Stimulated activated CD4-positive, alpha-beta T cell treated with anti-CD3 and anti-CD28 coated beads, Interleukin-4, amount 100 ng/mL, for 4 hours (primary cell): Measurements from ENCODE around the gene ZMIZ1.

ENCODE experiments used
- DNase-seq, 2 experiments: peaks; one replicate each; pipeline ENCODE4 v3.0.0-alpha.2; 2020

Gene ZMIZ1

GRCh38 chr10:79349072-79349491, 280.3 kb downstream of the ZMIZ1 start:
- DNase-seq, result no peak

DNA sequence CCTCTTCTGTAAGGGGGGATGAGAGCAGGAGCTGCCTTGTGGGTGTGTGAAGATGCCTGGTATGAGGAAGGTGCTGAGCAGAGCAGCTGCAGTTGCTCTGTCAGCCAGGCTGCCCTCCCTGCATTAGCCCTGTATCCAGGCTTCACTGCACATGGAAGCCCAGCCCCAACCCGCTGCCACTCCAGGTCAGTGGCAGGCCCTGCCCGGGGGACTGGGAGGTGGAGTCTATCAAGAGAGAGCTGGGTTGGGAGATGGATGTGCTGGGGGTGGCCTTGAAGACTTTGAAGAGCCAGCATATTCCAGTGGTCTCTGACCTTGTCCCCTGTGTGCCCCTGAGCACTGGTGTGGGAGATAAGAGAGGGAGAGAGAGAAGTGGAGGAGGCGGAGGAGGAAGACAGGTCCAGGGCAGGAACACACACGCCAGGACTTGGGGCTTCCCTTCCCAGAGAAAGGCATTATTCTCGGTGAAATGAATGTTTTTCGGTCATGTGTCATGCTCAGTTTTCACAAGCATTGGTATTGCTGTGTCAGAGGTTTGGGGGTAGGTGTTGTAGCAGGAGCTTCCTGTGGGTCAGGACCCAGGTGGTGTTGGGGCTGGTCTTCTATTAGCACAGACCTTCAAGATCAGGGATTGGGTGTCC, 281.1 kb downstream of the ZMIZ1 start:
- no peak for DNase-seq

DNA sequence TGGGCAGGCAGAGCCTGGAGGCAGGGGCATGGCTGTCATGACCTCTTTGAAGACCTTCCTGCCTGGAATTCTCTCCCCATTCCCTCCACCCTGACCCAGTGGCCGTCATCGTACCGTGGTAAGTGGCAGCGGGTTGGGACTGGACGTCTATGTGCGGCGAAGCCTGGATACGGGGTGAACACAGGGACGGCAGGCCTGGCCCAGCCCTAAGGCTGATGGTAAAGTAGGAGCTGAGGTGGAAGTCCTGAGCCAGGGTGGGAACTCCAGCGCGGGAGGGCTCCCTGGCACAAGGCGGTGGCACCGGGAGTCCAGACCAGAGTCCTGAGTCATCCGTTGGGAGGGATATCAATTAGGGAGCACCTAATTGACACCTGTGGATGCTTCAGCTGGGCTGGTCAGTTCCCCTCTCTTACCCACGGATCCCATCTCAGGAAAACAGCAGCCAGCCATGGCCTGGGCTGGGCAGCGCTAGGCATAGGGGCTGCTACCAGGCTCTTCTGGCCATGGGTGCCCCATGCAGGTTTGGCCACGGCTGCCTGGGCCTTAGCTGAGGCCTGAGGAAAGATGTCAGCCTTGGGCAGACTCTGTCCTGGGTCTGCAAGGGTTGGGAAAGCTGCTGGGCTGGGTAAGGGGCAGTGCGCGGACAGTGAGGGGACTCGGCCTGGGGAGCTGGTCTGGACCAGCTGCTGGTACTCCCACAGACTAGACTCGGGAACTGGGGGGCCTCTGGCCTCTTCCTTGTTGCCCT, 281.8 kb downstream of the ZMIZ1 start:
- DNase-seq, result no peak

- no peak for DNase-seq
Observed at GRCh38 chr10:79351332-79351731, 282.6 kb downstream of the ZMIZ1 start.

GRCh38 chr10:79352035-79352877, 283.5 kb downstream of the ZMIZ1 start:
- no peak for DNase-seq

DNA sequence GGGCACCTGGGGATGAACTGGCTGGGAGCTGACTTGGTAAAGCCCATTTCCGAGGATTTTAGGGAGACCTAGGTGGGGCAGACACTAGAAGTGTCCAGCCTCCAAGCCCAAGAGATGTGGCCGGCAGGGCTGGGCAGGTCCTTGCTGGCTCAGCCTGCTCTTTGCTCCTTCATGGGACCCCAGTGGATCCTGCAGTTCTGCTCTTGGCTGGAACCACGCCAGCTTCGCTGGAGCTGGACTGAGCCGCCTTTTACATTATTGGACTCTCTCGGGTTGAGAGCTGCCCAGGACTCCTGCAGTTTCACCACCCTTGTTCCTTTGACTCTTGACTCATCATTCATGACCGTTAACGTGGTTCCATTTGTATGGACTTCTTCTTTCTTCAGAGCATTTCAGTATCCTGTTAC, 284.2 kb downstream of the ZMIZ1 start:
- no peak for DNase-seq

DNA sequence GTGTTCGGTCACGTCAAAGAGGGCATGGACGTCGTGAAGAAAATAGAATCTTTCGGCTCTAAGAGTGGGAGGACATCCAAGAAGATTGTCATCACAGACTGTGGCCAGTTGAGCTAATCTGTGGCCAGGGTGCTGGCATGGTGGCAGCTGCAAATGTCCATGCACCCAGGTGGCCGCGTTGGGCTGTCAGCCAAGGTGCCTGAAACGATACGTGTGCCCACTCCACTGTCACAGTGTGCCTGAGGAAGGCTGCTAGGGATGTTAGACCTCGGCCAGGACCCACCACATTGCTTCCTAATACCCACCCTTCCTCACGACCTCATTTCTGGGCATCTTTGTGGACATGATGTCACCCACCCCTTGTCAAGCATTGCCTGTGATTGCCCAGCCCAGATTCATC, 285.0 kb downstream of the ZMIZ1 start:
- no peak for DNase-seq

DNA sequence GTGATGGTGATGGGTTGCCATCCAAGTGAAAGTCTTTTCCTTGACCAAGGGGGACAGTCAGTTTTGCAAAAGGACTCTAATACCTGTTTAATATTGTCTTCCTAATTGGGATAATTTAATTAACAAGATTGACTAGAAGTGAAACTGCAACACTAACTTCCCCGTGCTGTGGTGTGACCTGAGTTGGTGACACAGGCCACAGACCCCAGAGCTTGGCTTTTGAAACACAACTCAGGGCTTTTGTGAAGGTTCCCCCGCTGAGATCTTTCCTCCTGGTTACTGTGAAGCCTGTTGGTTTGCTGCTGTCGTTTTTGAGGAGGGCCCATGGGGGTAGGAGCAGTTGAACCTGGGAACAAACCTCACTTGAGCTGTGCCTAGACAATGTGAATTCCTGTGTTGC, 285.4 kb downstream of the ZMIZ1 start:
- no peak for DNase-seq

- DNase-seq, result no peak
Observed at GRCh38 chr10:79354615-79355014, 285.8 kb downstream of the ZMIZ1 start.

- no peak for DNase-seq
Observed at GRCh38 chr10:79355420-79356017, 286.8 kb downstream of the ZMIZ1 start.

- no peak for DNase-seq
Observed at GRCh38 chr10:79356104-79356503, 287.3 kb downstream of the ZMIZ1 start.

GRCh38 chr10:79357180-79357579, 288.4 kb downstream of the ZMIZ1 start:
- DNase-seq, result no peak

DNA sequence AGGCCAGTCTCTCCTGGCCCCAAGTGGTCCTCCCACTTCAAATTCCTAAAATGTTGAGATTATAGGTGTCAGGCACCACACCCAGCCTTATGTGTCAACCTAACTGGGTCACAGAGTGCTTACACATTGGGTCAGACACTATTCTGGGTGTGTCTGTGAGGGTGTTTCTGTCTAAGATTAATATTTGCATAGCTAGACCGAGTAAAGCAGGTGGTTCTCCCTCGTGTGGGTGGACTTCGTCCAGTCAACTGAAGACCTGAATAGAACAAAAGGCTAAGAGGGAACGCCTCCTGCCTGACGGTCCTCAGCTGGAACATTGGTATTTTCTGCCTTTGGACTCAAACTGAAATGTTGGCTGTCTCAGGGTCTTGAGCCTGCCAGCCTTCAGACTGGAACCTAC, 290.0 kb downstream of the ZMIZ1 start:
- DNase-seq, result no peak

DNA sequence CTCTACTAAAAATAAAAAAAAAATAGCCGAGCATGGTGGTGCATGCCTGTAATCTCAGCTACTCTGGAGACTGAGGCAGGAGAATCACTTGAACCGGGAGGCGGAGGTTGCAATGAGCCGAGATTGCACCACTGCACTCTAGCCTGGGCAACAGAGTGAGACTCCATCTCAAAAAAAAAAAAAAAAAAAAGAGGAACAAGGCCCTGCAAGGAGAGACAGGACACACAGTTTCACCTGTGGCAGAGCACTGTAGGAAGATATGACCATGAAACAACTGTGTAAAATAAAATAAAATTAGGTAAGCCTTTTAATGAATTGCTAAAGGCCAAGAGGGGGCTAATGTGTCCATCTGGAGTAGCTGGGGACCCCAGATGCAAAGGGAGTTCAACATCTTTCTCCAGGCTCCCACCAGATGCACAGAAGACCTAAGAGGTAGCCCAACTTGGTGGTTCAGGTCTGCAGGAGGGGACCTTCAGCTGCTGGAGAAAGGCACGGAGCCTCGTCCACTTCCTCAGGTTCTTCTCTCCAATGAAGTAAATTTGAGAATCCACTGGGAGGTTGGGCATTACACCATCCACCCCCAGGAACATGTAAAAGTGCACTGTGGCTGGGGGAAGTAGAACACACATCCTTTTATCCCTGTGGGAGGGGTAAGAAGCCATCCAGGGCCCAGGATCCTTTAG, 291.2 kb downstream of the ZMIZ1 start:
- DNase-seq, result no peak

DNA sequence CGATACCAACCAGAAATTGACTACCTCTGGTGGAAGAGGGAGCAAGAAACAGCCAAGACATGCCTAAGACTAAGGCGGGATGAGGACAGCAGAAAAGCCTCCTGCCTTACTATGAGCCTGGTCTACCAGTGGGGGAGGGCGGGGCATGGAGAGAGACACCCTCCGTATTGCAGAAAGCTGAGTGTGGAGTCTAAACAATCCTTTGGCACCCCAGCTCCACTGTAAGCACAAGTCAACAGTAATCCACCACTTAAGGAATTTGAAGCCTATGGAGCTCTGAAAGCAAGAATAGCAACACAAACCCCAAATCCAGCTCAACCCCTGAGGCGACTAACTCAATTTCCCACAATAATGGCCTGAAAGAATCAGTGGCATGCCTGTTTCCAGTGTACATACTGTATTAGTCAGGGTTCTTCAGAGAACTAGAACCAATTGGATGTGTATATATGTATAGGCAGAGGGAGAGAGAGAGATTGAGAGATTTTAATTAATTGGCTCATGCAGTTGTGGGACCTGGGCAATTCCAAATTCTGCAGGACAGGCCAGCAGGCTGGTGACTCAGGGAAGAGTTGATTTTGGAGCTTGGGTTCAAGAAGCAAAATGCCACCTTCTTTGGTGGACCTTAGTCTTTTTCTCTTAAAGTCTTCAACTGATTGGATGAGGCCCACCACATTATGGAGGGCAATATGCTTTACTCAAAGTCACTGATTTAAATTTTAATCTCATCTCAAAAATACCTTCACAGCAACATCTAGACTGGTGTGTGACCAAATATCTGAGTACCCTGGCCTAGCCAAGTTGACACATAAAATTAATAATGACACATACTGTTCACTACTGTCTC, 292.0 kb downstream of the ZMIZ1 start:
- DNase-seq, result no peak

GRCh38 chr10:79361726-79362397, 293.1 kb downstream of the ZMIZ1 start:
- no peak for DNase-seq
